NOMO-1 treated with dmso at 0.1 percent for 144 hours (cell line): ENCODE results near the gene HCAR2.
"Not testable (repeated sequence)": the region's sequence is repeated elsewhere in the genome, so short reads cannot be mapped to it uniquely, and the experiment has no call there.

Experiments used
- DNase-seq: peaks from one replicate; lab custom pipeline; 2025; ENCODE audit not compliant: unreplicated experiment; lab: John Stamatoyannopoulos, UW

HCAR2 gene

DNA sequence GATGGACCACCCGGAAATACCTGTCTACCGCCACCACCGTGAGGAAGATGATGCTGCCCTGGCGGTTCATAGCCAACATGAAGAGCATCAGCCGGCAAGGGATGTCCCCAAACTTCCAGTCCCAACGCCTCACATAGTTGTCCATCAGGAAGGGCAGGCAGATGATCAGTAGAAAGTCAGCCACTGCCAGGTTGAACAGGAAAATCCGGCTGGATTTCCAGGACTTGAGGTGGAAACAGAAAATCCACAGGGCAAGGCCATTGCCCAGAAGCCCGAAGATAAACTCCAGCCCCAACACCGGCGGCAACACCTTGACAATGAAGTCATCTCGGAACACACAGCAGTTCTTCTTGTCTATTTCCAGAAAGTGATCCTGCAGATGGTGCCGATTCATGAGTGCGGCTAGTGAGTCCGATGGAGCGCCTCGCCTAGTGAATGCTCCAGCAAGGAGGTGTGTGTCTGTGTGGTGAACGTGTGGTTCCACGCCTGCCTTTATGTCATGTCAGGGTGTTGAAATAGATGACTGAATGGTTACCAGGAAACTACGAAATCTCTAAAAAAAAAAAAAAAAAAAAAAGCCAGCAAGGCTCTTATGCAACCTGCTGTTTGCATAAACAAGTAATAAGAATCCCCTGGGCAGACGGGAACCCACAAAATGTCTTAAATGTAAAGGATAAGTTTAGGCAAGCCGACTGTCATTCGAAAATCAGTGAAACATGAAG, at the start of gene HCAR2:
Gene HCAR2 (minus strand): TSS at position 468 of the 722 bp plus-strand sequence. CDS start 74 bp downstream, at position 394.
- peak; percentile 81 for DNase-seq

DNA sequence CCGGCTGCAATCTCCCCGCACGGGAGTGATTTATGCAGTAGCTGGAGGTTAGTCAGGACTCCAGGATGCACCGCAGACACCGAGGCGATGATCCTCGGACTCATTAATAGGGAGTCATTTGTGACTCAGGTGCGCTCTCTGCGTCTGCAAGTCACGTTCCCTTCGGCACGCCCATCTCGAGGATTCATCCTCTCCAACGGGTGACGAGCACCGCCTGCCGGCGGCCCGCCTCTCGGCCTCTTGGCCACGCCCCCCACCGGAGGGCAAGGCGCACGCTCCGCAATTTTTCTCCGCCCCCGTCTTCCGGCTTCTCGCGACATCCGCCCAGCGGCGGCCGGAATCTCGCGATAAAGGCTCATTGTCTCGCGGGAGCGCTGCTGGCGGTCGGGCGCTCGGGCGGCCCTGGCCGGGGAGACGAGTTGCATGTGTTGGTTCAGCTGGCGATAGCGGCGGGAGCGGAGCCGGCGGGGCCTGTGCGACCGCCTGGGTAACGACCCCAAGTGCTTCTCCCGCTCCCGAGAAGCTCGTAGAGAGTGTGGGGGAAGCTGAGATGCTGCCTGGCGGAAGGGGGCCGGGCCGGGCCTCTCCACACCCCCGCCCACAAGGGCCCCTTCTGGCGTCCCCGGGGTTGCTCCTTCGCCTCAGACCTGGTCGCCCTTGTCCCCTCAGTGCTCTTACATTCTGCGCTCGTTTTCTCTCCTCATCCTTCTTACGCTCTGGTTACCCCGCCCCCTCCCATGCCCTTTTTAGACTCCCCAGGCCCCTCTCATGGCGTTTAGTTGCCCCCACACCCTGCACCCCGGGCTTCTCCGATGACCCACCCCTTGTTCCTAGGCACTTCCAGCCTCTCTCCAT, 49.5 kb upstream of the HCAR2 start, which contains the start of gene DENR:
Gene DENR (plus strand): TSS at position 361 of the 855 bp plus-strand sequence. CDS start 878 bp downstream, outside the sequence.
- DNase-seq: peak; percentile 96

DNA sequence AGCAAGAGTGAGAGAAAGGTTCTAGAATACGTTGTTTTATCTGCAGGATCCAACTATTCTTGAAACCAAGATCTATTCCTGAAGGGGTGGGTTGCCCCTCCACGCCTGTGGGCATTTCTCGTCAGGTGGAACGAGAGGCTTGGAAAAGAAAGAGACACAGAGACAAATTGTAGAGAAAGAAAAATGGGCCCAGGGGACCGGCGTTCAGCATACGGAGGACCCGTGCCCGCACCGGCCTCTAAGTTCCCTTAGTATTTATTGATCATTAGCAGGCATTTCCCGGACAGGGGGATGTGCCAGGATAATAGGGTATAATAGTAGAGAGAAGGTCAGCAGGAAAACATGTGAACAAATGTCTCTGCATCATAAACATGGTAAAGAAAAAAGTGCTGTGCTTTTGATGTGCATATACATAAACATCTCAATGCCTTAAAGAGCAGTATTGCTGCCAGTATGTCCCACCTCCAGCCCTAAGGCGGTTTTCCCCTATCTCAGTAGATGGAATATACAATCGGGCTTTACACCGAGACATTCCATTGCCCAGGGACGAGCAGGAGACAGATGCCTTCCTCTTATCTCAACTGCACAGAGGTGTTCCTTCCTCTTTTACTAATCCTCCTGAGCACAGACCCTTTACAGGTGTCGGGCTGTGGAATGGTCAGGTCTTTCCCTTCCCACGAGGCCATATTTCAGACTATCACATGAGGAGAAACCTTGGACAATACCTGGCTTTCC, 47.8 kb upstream of the HCAR2 start:
- DNase-seq: not testable (repeated sequence)

DNA sequence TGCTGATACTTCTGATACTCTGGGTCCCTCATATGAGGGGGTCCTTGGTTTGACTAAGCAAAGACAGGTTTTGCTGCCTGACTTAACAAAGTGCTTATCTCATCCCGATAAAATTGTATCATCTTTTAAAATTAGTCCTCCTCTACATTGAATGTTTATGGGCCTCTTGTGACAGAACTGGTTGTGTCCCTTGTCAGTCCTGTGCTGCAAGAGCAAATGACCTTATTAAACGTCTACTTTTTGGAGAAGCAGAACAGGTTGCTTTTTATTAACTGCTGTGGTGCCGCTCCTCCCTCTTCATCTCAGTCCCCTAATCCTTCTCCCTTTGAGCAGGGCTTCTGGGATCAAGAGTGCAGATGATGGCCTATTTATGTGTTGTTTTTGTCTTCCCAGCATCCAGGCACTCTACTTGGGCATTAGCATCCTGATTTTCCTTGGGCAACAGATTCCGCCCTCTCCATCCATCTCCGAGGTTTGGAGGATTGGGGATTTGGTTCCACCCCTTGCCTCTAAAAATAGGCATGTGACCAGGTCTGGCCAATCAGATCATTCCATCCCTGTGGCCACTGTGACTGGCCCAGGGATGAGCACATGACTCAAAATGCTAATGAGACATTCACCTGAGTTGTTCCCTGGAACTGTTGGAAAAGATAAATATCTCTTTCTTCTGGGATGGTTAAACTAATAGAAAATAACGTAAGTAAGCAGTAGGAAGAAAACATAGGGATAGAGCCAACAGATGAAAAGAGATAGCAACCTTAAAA, 46.6 kb upstream of the HCAR2 start:
- no peak for DNase-seq

DNA sequence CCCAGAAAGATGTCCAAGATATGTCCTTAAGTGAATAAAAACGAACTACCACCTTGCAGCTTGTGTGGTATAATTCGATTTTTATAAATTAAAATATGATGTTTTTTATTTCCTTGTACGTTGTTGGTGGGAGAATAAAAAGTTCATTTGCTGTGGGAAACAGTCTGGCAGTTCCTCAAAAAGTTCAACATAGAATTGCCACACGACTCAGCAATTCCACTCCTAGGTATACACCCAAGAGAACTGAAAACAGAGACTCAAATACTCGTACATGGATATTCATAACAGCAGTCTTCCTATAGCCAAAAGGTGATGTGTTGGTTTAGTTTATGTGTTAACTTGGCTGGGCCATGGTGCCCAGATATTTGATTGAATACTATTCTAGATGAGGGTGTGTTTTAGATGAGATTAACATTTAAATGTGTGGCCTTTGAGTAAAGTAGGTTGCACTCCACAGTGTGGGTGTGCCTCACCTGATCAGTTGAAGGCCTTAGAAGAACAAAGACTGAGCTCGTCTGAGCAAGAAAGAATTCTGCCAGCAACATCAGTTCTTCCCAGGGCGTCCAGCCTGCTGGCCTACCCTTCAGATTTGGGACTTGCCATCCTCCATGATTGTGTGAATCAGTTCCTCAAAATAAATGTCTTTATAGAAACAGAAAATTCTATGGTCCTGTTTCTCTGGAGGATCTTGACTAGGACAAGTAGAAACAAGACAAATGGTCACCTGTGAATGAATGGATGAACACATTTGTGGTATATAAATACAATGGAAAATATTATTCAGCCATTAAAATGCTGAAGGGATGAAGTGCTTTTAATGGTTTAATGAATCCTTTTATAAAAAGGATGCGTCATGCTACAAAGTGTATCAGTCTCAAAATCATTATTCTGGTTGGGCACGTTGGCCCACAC, 44.3 kb upstream of the HCAR2 start:
- no peak for DNase-seq

DNA sequence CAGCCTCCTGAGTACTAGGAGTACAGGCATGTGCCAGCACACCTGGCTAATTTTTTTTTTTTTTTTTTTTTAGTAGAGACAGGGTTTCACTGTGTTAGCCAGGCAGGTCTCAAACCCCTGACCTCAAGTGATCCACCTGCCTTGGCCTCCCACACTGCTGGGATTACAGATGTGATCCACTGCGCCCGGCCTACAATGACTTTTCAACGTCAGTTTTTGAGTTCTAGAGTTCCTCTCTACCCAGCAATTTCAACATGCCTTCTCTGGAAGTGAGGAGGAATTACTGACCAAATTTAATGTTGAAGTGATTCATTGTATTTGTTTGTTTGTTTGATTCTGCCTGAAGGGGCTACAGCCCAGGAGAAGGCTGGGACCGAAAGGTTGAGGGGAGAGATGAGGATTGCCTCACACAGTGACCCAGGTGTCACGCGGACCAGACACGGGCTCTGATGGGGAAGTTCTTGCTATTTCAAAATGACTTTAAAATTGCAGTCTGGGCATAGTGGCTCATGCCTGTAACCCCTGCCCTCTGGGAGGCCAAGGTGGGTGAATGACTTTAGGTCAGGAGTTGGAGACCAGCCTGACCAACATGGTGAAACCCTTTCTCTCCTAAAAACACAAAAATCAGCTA, 40.9 kb upstream of the HCAR2 start:
- DNase-seq: peak; percentile 46

DNA sequence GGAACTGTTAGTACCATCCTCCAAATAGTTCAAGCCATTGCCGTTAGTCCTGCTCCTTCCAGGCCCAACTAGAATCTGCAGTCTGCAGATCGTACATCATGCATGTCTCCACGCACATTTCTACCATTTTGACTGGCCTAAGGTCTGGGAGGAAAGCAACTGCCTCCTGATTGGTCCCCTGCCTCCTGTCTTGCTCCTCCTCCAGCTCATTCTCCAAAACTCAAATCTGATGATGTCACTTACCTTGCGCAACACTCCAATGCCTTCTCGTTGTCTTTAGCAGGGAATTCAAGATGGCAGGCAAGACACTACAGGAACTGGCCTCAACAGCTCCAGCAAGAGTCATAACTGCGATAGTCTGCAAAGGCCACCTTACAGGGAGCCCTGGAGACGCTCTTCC, 37.2 kb upstream of the HCAR2 start:
- DNase-seq: no peak

DNA sequence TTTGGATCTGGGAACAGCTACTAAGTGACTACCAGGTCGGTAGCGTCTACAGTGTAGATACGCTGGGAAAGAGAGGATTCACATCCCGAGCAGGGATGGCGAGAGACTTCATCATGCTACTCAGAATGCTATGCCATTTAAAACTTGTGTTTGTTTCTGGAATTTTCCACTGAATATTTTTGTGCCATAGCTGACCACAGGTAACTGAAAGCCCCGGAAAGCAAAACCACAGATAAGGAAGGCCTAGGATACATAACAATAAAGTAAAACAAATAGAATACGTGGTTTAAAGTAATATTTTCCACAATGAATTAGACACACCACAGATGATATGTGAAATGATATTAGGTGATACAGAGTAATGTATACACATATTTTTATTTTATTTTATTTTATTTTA, 35.4 kb upstream of the HCAR2 start:
- no peak for DNase-seq

DNA sequence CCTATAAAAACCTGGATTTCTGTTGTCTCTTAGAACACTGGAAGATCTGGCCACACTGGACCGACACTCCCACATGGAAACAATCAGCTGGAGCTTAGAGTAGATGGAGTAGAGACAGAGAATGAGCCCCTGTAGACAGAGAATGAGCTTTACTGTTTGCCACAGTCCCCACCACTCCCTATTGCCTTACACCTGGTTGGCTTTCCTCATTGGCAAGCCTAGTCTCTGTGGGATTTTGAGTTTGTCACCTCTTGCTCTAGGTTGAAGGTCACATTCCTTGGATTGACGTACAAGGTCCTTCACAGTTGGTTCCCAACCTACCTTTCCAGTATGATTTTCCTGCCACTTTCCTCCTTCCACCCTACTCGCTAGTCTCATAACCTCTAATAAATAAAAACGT, 29.5 kb upstream of the HCAR2 start:
- no peak for DNase-seq

DNA sequence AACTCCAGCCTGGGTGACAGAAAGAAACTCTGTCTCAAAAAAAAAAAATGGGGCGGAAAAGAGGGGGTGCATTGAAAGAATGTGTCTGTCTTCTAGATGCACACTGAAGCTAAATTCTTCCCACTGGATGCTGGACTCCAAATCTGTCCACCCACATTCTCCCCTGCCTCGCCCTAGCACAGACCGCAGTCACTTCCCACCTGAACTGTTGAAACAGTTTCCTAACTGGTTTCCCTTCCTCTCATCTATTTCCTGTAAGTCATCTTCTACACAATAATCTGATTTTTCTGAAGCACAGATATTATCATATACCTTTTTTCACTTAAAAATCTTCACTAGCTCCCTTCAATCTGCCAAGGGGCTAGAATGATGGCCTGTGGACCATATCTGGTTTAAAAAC, 29.0 kb upstream of the HCAR2 start:
- peak; percentile 19 for DNase-seq

DNA sequence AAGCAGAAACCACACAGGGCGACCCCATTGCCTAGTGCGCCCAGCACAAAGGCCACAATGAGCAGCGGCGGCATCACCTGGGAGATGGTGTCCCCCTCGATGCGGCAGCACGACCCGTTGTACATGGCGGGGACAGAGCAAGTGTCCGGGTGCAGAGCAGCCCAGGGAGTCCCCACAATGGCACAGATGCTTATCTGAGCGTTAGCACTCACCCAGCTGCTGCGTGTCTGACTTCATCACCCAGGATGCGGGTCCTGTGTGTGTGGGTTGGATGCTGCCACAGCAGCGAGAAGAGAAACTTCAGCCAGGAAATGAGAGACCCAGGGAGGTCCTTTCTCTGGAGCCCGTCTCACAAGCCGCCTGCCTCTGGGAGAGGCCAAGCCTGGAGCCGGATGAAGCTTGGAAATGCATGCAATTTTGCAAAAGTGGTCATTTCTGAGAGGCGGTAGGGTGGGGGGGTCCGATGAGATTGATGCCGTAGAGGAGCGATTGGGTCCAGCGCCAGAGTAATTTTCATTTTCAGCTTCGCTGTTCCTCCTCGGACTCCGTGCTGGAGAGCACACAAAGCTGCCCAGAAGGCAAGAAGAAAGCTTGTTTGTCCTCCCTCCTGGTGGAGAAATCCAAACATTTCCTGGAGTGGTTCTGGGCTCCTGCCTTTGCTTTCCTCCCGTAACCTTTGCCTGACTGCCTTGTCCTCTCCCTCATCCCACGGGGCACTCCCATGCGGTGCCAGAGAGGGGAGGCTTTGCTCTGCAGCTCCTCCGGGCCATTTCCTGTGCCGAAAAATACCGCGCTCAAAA, 27.3 kb upstream of the HCAR2 start, which contains the start of gene HCAR1:
Gene HCAR1 (minus strand): TSS at position 630 of the 800 bp plus-strand sequence. CDS start 505 bp downstream, at position 125.
- DNase-seq: no peak

DNA sequence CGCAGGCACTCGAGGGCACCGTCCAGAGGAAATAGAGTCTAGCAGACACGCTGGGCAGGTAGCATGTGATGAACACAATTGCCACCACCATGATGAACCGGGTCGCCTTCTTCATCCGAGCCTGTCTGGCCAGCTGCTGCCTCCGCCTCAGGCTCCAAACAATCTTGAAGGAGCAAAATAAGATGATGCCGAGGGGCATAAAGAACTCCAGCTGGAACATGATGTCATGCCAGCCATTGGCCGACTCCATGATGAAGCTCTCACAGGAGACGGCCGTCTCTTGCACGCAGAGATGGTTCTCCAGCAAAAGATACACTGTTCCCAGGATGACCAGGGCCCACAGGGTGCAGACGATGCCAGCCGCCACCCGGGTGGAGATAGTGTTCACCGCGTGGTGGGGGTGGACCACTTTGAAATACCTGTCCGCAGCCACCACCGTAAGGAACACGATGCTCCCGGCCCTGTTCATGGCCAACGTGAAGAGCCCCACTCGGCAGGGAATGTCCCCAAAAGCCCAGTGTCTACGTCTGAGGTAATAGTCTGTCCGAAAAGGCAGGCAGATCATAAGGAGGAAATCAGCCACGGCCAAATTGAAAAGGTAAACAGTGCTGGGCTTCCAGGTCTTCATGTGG, 26.5 kb upstream of the HCAR2 start:
- DNase-seq: no peak

DNA sequence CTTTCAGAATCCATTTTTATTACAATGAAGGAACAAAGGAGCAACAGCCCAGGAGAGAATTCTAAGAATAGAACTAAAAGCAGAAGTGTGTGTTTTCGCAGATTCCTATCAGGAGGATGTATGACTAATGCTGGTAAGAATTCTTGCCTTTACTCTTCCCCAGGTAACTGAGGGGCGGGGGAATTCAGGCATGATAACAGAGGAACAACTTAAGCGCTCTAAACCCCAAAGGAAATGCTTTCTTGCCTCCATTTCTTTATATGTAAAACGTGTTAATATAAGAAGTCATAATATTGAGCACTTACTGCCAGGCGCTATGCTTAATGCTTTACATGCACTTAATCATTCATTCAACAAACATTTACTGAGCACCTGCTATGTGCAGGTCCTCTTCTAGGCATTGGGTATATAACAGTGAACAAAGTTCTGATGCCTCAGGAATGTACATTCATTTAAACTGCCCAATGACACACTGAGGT, 23.0 kb upstream of the HCAR2 start:
- DNase-seq: peak; percentile 63

DNA sequence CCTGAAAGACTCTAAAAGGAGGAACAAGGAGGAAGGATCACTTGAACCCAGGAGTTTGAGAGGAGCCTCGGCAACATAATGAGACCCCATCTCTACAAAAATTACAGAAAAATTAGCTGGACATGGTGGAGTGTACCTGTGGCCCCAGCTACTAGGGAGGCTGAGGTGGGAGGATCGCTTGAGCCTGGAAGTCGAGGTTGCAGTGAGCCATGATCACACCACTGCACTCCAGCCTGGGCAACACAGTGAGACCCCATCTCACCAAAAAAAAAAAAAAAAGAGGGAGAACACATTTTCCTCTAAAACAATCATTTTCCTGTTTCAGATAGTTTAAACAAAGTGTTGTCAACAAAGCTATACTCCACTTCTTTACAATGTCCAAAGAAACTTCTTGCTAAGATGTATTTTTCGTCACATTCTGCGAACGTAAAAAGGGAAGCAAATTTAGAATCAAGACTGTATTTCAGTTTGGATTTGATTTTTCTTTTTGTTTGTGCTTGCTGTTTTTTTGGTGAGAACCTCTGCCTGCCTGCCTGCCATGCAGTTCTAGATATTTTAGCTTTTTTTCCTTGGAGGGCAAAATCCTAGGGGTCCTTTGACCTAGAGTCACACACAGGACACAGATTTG, 22.4 kb upstream of the HCAR2 start:
- no peak for DNase-seq

DNA sequence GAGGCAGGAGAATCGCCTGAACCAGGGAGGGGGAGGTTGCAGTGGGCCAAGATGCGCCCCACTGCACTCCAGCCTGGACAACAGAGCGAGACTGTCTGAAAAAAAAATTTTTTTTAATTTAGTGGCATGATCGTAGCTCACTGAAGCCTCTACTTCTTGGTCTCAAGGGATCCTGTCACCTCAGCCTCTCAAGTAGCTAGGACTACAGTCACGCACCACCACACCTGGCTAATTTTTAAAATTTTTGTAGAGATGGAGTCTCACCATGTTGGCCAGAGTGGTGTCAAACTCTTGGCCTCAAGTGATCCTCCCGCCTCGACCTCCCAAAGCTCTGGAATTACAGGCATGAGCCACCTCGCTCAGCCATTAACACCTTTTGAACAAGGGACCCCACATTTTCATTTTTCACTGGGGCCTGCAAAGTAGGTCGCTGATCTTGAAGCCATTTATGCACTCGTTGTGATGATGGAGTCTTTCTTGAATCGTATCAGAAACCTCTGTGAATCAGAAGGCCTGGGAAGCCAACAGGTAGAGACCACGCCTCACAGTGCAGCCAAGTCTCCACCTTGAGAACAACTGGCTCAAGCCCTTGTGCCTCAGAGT, 21.6 kb upstream of the HCAR2 start:
- no peak for DNase-seq

DNA sequence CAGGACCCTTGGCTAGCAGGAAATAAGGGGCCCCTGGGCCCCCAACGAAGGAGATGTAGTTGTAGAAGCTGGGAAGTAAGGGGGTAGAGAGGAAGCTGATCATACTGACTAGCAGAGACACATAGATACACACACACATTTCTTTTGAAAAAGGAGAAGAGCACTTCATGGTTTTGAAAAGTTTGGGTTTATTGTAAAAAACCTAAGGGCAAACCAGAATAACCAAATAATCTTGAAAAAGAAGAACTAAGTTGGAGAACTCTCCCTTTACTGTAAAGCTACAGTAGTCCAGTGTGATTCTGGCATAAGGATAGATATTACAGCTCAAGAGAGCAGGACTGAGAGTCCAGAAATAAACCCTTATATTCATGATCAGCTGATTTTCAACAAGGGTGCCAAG, 19.2 kb upstream of the HCAR2 start:
- DNase-seq: no peak

DNA sequence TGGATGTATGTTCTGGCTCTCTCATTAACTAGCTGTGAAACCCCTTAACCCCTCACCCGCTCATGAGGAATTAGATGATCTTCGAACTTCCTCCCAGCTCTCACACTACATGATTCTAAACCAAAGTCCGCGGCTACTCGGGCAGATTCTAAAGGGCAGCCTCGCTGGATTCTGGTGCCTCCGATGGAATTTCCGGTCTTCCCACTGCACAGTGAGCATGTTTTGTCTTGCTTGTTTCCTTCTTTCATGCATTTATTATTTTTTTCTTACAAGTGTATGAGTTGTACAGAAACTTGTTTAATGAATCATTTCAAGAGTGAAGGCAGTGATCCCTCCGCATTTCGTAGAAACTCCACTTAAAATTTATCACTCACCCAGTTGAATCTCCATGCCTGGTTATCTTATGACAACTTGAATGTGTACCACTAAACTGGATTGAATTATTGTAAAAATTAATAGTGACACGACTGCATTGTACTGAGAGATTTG, 17.9 kb upstream of the HCAR2 start:
- no peak for DNase-seq
